T-cell (primary cell): ENCODE measurements around the gene RAPH1. TPM values are rescaled to one million over a fixed set of nuclear protein-coding genes. Genes with fewer than 3 reads are reported as not detected.

Experiments
- ATAC-seq, 4 experiments: fragments of 200-7000 bp in 3 of 4; fragments of 150-1000 bp in 1 of 4; cut with Tn5 transposase; replicated peaks in 1 of 4; 1 replicate in 3 of 4; 2 replicates in 1 of 4; pipeline ENCODE4 v1.10.0; 2021; ENCODE audit warnings: moderate library complexity in 3 of 4, mild to moderate bottlenecking in 2 of 4, moderate number of reproducible peaks in 1 of 4
- CTCF ChIA-PET, 2 donors: fragments of 300-600 bp; sonication (Branson Sonifier 250); formaldehyde crosslinking; loops; one replicate each; lab custom pipeline; 2022; ENCODE audit warnings: antibody characterized with exemption in 2 of 2; lab: Charles Lee
- POLR2A ChIA-PET, 2 donors: fragments of 300-600 bp; sonication (Branson Sonifier 250); formaldehyde crosslinking; loops; one replicate each; lab custom pipeline; 2022; ENCODE audit warnings: antibody characterized with exemption in 2 of 2; lab: Charles Lee
- DNase-seq, 35 experiments: peaks; one replicate each; pipeline versions ENCODE4 v3.0.0 to v3.0.0-alpha.2; 2013 to 2023
- H3K27ac ChIP-seq: one replicate; pipeline ENCODE4 v1.5.1; 2013; ENCODE audit warnings: low read length
- H3K27me3 ChIP-seq, 2 experiments: replicated peaks in 1 of 2; 1 replicate in 1 of 2; 2 replicates in 1 of 2; pipeline versions ENCODE4 v1.6.1 to v1.7.0; 2013; ENCODE audit warnings: low read length in 1 of 2, mixed read lengths in 1 of 2; ENCODE audit not compliant: control insufficient read depth in 2 of 2, insufficient read depth in 2 of 2; ENCODE audit errors: extremely low read depth in 1 of 2
- H3K36me3 ChIP-seq, 2 donors: 1 replicate in 1 of 2; 2 replicates in 1 of 2; pipeline versions ENCODE4 v1.6.1 to v1.7.0; 2013; ENCODE audit warnings: low read length in 1 of 2; ENCODE audit not compliant: control insufficient read depth in 2 of 2, insufficient read depth in 1 of 2; ENCODE audit errors: extremely low read depth in 1 of 2
- H3K4me1 ChIP-seq, 2 experiments: 1 replicate in 1 of 2; 2 replicates in 1 of 2; pipeline versions ENCODE4 v1.6.1 to v1.7.0; 2013; ENCODE audit warnings: low read length in 2 of 2, mixed read lengths in 1 of 2; ENCODE audit not compliant: insufficient read depth in 2 of 2, control insufficient read depth in 1 of 2; ENCODE audit errors: extremely low read depth in 1 of 2
- H3K4me3 ChIP-seq, 2 donors: 1 replicate in 1 of 2; 2 replicates in 1 of 2; pipeline versions ENCODE4 v1.5.1 to v1.7.0; 2013; ENCODE audit warnings: mild to moderate bottlenecking in 2 of 2, low read length in 1 of 2, moderate library complexity in 1 of 2; ENCODE audit not compliant: control insufficient read depth in 1 of 2; ENCODE audit errors: extremely low read depth in 1 of 2
- H3K9me3 ChIP-seq: 2 replicates; pipeline ENCODE4 v1.7.0; 2013
- H3K27ac Mint-ChIP-seq, 2 donors: one replicate each; pipeline ENCODE4 v1.8.0; 2020 to 2021; ENCODE audit warnings: mild to moderate bottlenecking in 2 of 2, mixed read lengths in 2 of 2
- H3K27me3 Mint-ChIP-seq, 2 donors: one replicate each; pipeline ENCODE4 v1.8.0; 2021 to 2022; ENCODE audit warnings: mixed read lengths in 2 of 2
- H3K36me3 Mint-ChIP-seq: one replicate; pipeline ENCODE4 v1.8.0; 2021; ENCODE audit warnings: mixed read lengths
- H3K4me1 Mint-ChIP-seq, 3 donors: one replicate each; pipeline ENCODE4 v1.8.0; 2020 to 2022; ENCODE audit warnings: mixed read lengths in 3 of 3, mild to moderate bottlenecking in 1 of 3
- H3K4me3 Mint-ChIP-seq, 3 donors: one replicate each; pipeline ENCODE4 v1.8.0; 2020 to 2022; ENCODE audit warnings: mild to moderate bottlenecking in 3 of 3, mixed read lengths in 3 of 3, moderate library complexity in 3 of 3
- H3K9me3 Mint-ChIP-seq, 3 donors: one replicate each; pipeline ENCODE4 v1.8.0; 2020 to 2022; ENCODE audit warnings: mixed read lengths in 3 of 3
- WGBS: methylation state at CpG from one replicate; pipeline ENCODE4 v1.1.5; 2013; ENCODE audit warnings: missing lambda C conversion rate; ENCODE audit not compliant: insufficient coverage; 5-methylcytosine and 5-hydroxymethylcytosine counted together
- total RNA-seq, 35 experiments: library from RNA in 6 of 35; stranded (reverse) in 6 of 35; fragments of 120-200 nt in 1 of 35; gene quantifications; one replicate each; pipeline versions ENCODE4 v1.2.1 to v1.2.4 and lab custom pipeline; 2013 to 2026

The RAPH1 gene
- total RNA-seq, 5 donors from 2014 or later (not counting 1 experiment from before 2014, with no cell fraction given), result 1.4 to 4.4 (median 2.8) TPM

- Histone ChIP-seq H3K9me3 (no peaks in the 10 kb centered on the region), H3K4me3 (no peak overlapping the region), H3K36me3 (peaks cover 3 to 5% of the 10 kb centered on the region in 2 donors), H3K27me3 (no peaks in the 10 kb centered on the region), H3K4me1 (no peaks in the 10 kb centered on the region), H3K27ac (no peak overlapping the region)
- Mint-ChIP-seq H3K4me3 (no peak overlapping the region), H3K9me3 (no peaks in the 10 kb centered on the region), H3K36me3 (peaks cover 32% of the 10 kb centered on the region), H3K27ac (no peak overlapping the region), H3K27me3 (no peaks in the 10 kb centered on the region), H3K4me1 (peaks cover 2 to 9% (median 5%) of the 10 kb centered on the region in 3 donors)
- no peak for DNase-seq
- POLR2A ChIA-PET, result interaction anchor here in 1 of 2 donors (0.6 kb wide), 1 partner anchor 84 kb away, joined by 5 read pairs; no protein-coding TSS in a partner anchor
- WGBS, result 98% methylated on average over 12 of the region's 12 CpGs
- ATAC-seq, result no peak
- CTCF ChIA-PET, result no interaction called here
Measured at GRCh38 chr2:203344667-203345066, 190.4 kb downstream of the RAPH1 start.

Other genes starting within 250 kb of the RAPH1 start
- gene ABI2, start 206.9 kb downstream of the RAPH1 start, total RNA-seq, result 10 to 100 TPM; 22.3 to 29.4 (median 26.7) TPM
- gene CD28, start 171.3 kb upstream of the RAPH1 start, total RNA-seq, result 100 to 1,000 TPM; 112 to 154 (median 151) TPM